ENCODE results near the gene DENND4B. TPM values are rescaled to one million over a fixed set of nuclear protein-coding genes. Genes with fewer than 3 reads are reported as not detected.
A peak's percentile ranks its signal among the peaks of the same experiment; 100 is the strongest.

The DENND4B gene
- total and polyA plus RNA-seq, 4 donors, result 9.7 to 27.2 (median 11.6) TPM

DNA sequence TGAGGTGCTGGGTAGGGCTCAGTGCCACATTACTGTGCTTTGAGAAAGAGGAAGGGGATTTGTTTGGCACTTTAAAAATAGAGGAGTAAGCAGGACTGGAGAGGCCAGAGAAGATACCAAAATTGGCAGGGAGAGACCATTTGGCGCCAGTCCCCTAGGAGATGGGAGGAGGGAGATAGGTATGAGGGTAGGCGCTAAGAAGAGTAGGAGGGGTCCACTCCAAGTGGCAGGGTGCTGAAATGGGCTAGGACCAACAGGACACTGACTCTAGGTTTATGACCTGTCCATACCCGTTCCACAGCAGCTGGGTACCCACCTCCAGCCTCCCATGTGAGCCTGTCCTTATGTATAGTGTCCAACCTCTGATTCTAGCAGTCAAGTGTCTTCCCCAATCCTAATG lies 12.9 kb upstream of the DENND4B start:
- Histone ChIP-seq H3K27ac (ENCODE audit: low read depth in 1 of 2, low read length in 2 of 2) (peak overlapping the region in 1 of 2 donors; percentile 1), H3K4me3 (ENCODE audit: low read depth in 1 of 3, low read length in 3 of 3) (no peak overlapping the region), H3K9ac (ENCODE audit: low read depth in 1 of 2, low read length in 2 of 2) (no peak overlapping the region), H3K9me3 (ENCODE audit: control insufficient read depth in 4 of 4, low read length in 3 of 4) (no peaks in the 10 kb centered on the region), H3K4me1 (ENCODE audit: control insufficient read depth in 4 of 4, insufficient read depth in 4 of 4, low read length in 3 of 4) (peaks cover 11 to 63% (median 51%) of the 10 kb centered on the region in 4 donors), H3K27me3 (ENCODE audit: control insufficient read depth in 4 of 4, insufficient read depth in 4 of 4, low read length in 3 of 4) (no peaks in the 10 kb centered on the region), H3K36me3 (ENCODE audit: control insufficient read depth in 4 of 4, insufficient read depth in 3 of 4, low read depth in 1 of 4, low read length in 3 of 4) (peaks cover 0 to 8% (median 1%) of the 10 kb centered on the region in 4 donors)
- 70% methylated on average over 3 of the region's 3 CpGs for WGBS
- no peak for DNase-seq (ENCODE audit: low spot score)
- TF ChIP-seq, protein P1, sequence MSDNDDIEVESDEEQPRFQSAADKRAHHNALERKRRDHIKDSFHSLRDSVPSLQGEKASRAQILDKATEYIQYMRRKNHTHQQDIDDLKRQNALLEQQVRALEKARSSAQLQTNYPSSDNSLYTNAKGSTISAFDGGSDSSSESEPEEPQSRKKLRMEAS (IDR thresholded peaks at IDR 0.05), result no peak
- TF ChIP-seq, protein P2, sequence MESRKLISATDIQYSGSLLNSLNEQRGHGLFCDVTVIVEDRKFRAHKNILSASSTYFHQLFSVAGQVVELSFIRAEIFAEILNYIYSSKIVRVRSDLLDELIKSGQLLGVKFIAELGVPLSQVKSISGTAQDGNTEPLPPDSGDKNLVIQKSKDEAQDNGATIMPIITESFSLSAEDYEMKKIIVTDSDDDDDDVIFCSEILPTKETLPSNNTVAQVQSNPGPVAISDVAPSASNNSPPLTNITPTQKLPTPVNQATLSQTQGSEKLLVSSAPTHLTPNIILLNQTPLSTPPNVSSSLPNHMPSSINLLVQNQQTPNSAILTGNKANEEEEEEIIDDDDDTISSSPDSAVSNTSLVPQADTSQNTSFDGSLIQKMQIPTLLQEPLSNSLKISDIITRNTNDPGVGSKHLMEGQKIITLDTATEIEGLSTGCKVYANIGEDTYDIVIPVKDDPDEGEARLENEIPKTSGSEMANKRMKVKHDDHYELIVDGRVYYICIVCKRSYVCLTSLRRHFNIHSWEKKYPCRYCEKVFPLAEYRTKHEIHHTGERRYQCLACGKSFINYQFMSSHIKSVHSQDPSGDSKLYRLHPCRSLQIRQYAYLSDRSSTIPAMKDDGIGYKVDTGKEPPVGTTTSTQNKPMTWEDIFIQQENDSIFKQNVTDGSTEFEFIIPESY (IDR thresholded peaks at IDR 0.05), result no peak
- no peak for TF ChIP-seq RXRA (IDR thresholded peaks at IDR 0.05)

DNA sequence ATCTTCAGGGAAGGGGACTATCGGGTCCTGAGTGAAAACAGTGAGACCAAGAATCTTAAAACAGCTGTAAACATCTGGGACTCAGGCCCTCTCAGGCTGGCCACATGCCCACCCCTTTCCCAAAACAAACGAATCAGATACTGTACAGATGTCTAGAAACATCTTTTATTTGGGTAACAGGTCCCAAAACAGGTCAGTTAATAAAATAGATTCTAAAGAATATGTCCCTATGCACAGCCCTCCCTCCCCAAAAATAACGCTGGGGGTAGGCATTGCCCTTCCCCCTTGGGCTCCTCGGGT lies 12.4 kb upstream of the DENND4B start:
- H3K27ac ChIP-seq (ENCODE audit: low read depth in 1 of 2, low read length in 2 of 2), result peak overlapping the region; percentile 14 to 91
- DNase-seq (ENCODE audit: low spot score), result no peak
- H3K36me3 ChIP-seq (ENCODE audit: control insufficient read depth in 4 of 4, insufficient read depth in 3 of 4, low read depth in 1 of 4, low read length in 3 of 4), result peaks cover 0 to 8% (median 1%) of the 10 kb centered on the region in 4 donors
- H3K4me1 ChIP-seq (ENCODE audit: control insufficient read depth in 4 of 4, insufficient read depth in 4 of 4, low read length in 3 of 4), result peaks cover 11 to 63% (median 51%) of the 10 kb centered on the region in 4 donors
- WGBS, result 20% methylated on average over 4 of the region's 4 CpGs
- no peak overlapping the region for H3K9ac ChIP-seq (ENCODE audit: low read depth in 1 of 2, low read length in 2 of 2)
- no peak for TF ChIP-seq YY1 (IDR thresholded peaks at IDR 0.05)
- TF ChIP-seq, protein P3, sequence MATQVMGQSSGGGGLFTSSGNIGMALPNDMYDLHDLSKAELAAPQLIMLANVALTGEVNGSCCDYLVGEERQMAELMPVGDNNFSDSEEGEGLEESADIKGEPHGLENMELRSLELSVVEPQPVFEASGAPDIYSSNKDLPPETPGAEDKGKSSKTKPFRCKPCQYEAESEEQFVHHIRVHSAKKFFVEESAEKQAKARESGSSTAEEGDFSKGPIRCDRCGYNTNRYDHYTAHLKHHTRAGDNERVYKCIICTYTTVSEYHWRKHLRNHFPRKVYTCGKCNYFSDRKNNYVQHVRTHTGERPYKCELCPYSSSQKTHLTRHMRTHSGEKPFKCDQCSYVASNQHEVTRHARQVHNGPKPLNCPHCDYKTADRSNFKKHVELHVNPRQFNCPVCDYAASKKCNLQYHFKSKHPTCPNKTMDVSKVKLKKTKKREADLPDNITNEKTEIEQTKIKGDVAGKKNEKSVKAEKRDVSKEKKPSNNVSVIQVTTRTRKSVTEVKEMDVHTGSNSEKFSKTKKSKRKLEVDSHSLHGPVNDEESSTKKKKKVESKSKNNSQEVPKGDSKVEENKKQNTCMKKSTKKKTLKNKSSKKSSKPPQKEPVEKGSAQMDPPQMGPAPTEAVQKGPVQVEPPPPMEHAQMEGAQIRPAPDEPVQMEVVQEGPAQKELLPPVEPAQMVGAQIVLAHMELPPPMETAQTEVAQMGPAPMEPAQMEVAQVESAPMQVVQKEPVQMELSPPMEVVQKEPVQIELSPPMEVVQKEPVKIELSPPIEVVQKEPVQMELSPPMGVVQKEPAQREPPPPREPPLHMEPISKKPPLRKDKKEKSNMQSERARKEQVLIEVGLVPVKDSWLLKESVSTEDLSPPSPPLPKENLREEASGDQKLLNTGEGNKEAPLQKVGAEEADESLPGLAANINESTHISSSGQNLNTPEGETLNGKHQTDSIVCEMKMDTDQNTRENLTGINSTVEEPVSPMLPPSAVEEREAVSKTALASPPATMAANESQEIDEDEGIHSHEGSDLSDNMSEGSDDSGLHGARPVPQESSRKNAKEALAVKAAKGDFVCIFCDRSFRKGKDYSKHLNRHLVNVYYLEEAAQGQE (IDR thresholded peaks at IDR 0.05), result no peak
- TF ChIP-seq FOXA1 (IDR thresholded peaks at IDR 0.05), result no peak
- no peak for TF ChIP-seq SP1 (IDR thresholded peaks at IDR 0.05)
- no peak for TF ChIP-seq GABPA (IDR thresholded peaks at IDR 0.05 in 1 of 2, conservative IDR thresholded peaks at IDR 0.05 in 1 of 2)
- TF ChIP-seq, protein P4, sequence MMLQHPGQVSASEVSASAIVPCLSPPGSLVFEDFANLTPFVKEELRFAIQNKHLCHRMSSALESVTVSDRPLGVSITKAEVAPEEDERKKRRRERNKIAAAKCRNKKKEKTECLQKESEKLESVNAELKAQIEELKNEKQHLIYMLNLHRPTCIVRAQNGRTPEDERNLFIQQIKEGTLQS (IDR thresholded peaks at IDR 0.05), result no peak
- TF ChIP-seq, protein P5, sequence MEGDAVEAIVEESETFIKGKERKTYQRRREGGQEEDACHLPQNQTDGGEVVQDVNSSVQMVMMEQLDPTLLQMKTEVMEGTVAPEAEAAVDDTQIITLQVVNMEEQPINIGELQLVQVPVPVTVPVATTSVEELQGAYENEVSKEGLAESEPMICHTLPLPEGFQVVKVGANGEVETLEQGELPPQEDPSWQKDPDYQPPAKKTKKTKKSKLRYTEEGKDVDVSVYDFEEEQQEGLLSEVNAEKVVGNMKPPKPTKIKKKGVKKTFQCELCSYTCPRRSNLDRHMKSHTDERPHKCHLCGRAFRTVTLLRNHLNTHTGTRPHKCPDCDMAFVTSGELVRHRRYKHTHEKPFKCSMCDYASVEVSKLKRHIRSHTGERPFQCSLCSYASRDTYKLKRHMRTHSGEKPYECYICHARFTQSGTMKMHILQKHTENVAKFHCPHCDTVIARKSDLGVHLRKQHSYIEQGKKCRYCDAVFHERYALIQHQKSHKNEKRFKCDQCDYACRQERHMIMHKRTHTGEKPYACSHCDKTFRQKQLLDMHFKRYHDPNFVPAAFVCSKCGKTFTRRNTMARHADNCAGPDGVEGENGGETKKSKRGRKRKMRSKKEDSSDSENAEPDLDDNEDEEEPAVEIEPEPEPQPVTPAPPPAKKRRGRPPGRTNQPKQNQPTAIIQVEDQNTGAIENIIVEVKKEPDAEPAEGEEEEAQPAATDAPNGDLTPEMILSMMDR (IDR thresholded peaks at IDR 0.05; ENCODE audit: low read depth, low read length, missing input control), result no peak
- no peak for TF ChIP-seq HNF4A (conservative IDR thresholded peaks at IDR 0.05)
- TF ChIP-seq EGR1 (IDR thresholded peaks at IDR 0.05; ENCODE audit: low read depth in 2 of 2), result no peak
- no peak for TF ChIP-seq JUND (IDR thresholded peaks at IDR 0.05)
- TF ChIP-seq RAD21 (IDR thresholded peaks at IDR 0.05), result no peak
- no peak for TF ChIP-seq FOXA2 (IDR thresholded peaks at IDR 0.05)
- no peak for TF ChIP-seq NR2F2 (IDR thresholded peaks at IDR 0.05)
- TF ChIP-seq TAF1 (conservative IDR thresholded peaks at IDR 0.05), result no peak
- TF ChIP-seq, protein P2 (IDR thresholded peaks at IDR 0.05), result no peak
- no peak for TF ChIP-seq RXRA (IDR thresholded peaks at IDR 0.05)
- TF ChIP-seq, protein P1 (IDR thresholded peaks at IDR 0.05), result no peak
- no peak for TF ChIP-seq HNF4G (IDR thresholded peaks at IDR 0.05)
- H3K9me3 ChIP-seq (ENCODE audit: control insufficient read depth in 4 of 4, low read length in 3 of 4), result no peaks in the 10 kb centered on the region
- H3K4me3 ChIP-seq (ENCODE audit: low read depth in 1 of 3, low read length in 3 of 3), result peak overlapping the region in 1 of 3 donors; percentile 12
- H3K27me3 ChIP-seq (ENCODE audit: control insufficient read depth in 4 of 4, insufficient read depth in 4 of 4, low read length in 3 of 4), result no peaks in the 10 kb centered on the region
